Keratinocyte (primary cell): ENCODE results near the gene HOXC6.

Experiments used
- EZH2 ChIP-seq: IDR thresholded peaks from one replicate; pipeline ENCODE4 v1.6.1; 2012; ENCODE audit warnings: inconsistent platforms, mild to moderate bottlenecking, low read length, moderate library complexity
- TF ChIP-seq, protein P1 (sequence below), 3 experiments: IDR thresholded peaks in 1 of 3; conservative IDR thresholded peaks in 1 of 3; optimal IDR thresholded peaks in 1 of 3; 2 replicates in 2 of 3; 3 replicates in 1 of 3; pipeline versions ENCODE3 to v1.5.1; 2011; ENCODE audit warnings: low read length in 3 of 3, mild to moderate bottlenecking in 3 of 3, moderate library complexity in 2 of 3, control low read depth in 1 of 3, inconsistent platforms in 1 of 3; ENCODE audit not compliant: insufficient read depth in 2 of 3; ENCODE audit errors: extremely low read depth in 1 of 3

DNA sequence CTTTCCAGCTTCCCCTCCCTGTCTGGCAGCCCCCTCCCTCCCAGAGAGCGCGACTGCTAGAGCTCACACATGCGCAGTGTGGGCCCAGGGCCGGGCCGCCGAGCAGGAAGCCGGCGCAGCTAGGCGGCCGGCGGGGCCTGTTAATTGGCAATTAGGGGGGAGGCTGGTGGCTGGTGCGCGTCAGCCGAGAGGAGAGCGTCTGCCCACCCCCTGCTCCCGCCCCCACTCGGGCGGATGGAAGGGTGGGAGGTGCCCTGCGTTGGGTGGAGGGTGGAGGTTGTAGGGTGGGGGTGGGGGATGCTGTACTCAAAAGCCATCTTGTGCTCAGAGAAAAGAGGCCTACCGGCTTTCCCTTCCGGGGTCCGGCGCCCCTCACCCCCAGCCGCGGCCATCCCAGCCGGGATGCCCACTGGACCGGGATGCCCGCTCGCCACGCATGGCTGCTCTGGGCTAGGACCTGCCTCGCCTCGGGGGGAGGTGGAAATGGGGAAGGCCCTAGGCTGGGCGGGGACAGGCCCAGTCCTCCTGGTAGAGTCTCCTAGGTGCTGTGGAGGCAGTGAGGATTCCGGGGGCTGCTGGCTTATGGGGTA lies 10.3 kb upstream of the HOXC6 start:
- no peak for TF ChIP-seq EZH2
- TF ChIP-seq, protein P1, sequence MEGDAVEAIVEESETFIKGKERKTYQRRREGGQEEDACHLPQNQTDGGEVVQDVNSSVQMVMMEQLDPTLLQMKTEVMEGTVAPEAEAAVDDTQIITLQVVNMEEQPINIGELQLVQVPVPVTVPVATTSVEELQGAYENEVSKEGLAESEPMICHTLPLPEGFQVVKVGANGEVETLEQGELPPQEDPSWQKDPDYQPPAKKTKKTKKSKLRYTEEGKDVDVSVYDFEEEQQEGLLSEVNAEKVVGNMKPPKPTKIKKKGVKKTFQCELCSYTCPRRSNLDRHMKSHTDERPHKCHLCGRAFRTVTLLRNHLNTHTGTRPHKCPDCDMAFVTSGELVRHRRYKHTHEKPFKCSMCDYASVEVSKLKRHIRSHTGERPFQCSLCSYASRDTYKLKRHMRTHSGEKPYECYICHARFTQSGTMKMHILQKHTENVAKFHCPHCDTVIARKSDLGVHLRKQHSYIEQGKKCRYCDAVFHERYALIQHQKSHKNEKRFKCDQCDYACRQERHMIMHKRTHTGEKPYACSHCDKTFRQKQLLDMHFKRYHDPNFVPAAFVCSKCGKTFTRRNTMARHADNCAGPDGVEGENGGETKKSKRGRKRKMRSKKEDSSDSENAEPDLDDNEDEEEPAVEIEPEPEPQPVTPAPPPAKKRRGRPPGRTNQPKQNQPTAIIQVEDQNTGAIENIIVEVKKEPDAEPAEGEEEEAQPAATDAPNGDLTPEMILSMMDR (optimal IDR thresholded peaks at IDR 0.05 in 1 of 3, IDR thresholded peaks at IDR 0.05 in 1 of 3, conservative IDR thresholded peaks at IDR 0.05 in 1 of 3; ENCODE audit: extremely low read depth in 1 of 3, insufficient read depth in 2 of 3, low read length in 3 of 3): no peak
